Measurements from ENCODE around the gene CYP1A2. TPM values are rescaled to one million over a fixed set of nuclear protein-coding genes. Genes with fewer than 3 reads are reported as not detected.

The CYP1A2 gene
- total RNA-seq = not detected in 2 replicates

GRCh38 chr15:74748322-74748946 lies at the start of gene CYP1A2:
Gene CYP1A2 (plus strand): TSS chr15:74748845. CDS start chr15:74749739, 894 bp downstream.

GRCh38 chr15:74725225-74725774 lies 23.3 kb upstream of the CYP1A2 start, which contains the start of gene CYP1A1:
Gene CYP1A1 (minus strand): TSS chr15:74725528. CDS start chr15:74723097, 2,431 bp downstream.

GRCh38 chr15:74781431-74782258 lies 33.0 kb downstream of the CYP1A2 start, which contains the start of gene CSK:
Gene CSK (plus strand): TSS chr15:74782080. CDS start chr15:74798298, 16,218 bp downstream.

Small RNA genes within 50 kb of the gene (small RNA-seq; reads per million reads assigned to genes)
- not detected for gene MIR4513 (ENCODE audit: low replicate concordance)

Other genes starting within 250 kb of the CYP1A2 start
- 4.4 and 6.2 TPM in 2 replicates for gene ARID3B, start 207.6 kb upstream of the CYP1A2 start, total RNA-seq
- 102 and 133 TPM in 2 replicates for gene CLK3, start 133.0 kb upstream of the CYP1A2 start, total RNA-seq
- 11.2 and 13.6 TPM in 2 replicates for gene EDC3, start 52.8 kb upstream of the CYP1A2 start, total RNA-seq
- gene CYP1A1, start 23.3 kb upstream of the CYP1A2 start, total RNA-seq = 0.72 and 1.5 TPM in 2 replicates
- gene CSK, start 33.2 kb downstream of the CYP1A2 start, total RNA-seq = 30.4 and 32.6 TPM in 2 replicates
- under 0.01 TPM in 1 of 2 replicates, not detected in the other for gene LMAN1L, start 64.0 kb downstream of the CYP1A2 start, total RNA-seq
- not detected in 2 replicates for gene CPLX3, start 77.8 kb downstream of the CYP1A2 start, total RNA-seq
- gene ULK3, start 94.3 kb downstream of the CYP1A2 start, total RNA-seq = 17.7 and 23.3 TPM in 2 replicates
- 28.1 and 37.9 TPM in 2 replicates for gene SCAMP2, start 124.5 kb downstream of the CYP1A2 start, total RNA-seq
- 49.5 and 88.6 TPM in 2 replicates for gene MPI, start 141.2 kb downstream of the CYP1A2 start, total RNA-seq
- 28.2 and 40.7 TPM in 2 replicates for gene FAM219B, start 158.0 kb downstream of the CYP1A2 start, total RNA-seq
- gene COX5A, start 189.2 kb downstream of the CYP1A2 start, total RNA-seq = 33.4 and 45.7 TPM in 2 replicates
- gene RPP25, start 207.9 kb downstream of the CYP1A2 start, total RNA-seq = 15.0 and 23.9 TPM in 2 replicates
- gene SCAMP5, start 246.7 kb downstream of the CYP1A2 start, total RNA-seq = 0.57 and 2.4 TPM in 2 replicates